HCT116 (cell line): Measurements from ENCODE around the gene RAB26. TPM values are rescaled to one million over a fixed set of nuclear protein-coding genes. Genes with fewer than 3 reads are reported as not detected.

Experiments used
- ATAC-seq: fragments of 200-7000 bp; cut with Tn5 transposase; 2 replicates; pipeline ENCODE4 v1.9.1; 2020; ENCODE audit warnings: mild to moderate bottlenecking, moderate library complexity
- BruUV-seq: library from RNA; stranded (reverse); fragments of 400-500 nt; replicated peaks from 2 replicates; lab custom pipeline; 2021; lab: Mats Ljungman, UMichigan
- CTCF ChIA-PET: fragments of 300-600 bp; sonication (Branson Sonifier 250); formaldehyde crosslinking; loops from one replicate; lab custom pipeline; 2021; ENCODE audit warnings: antibody characterized with exemption; lab: Charles Lee
- POLR2A ChIA-PET: fragments of 300-600, 350-600 bp; sonication (Branson Sonifier 250); formaldehyde crosslinking; loops from one replicate; lab custom pipeline; 2021; ENCODE audit warnings: antibody characterized with exemption; lab: Charles Lee
- RAD21 ChIA-PET, 2 experiments: fragments of 300-600 bp; sonication (Branson Sonifier 250); formaldehyde crosslinking; loops; one replicate each; lab custom pipeline; 2023; ENCODE audit warnings: low total read pairs in 2 of 2; ENCODE audit not compliant: uncharacterized antibody in 2 of 2, unreplicated experiment in 2 of 2, low non-redundant PET in 1 of 2; lab: Charles Lee
- DNase-seq: peaks from one replicate; pipeline ENCODE4 v3.0.0-alpha.2; 2010; ENCODE audit warnings: low read depth, low spot score
- H2AFZ ChIP-seq: fragments of 200-600 bp; shearing (Covaris generic), sonication (generic); 2 replicates; pipeline ENCODE4 v1.6.1; 2017; ENCODE audit warnings: low read depth, mixed run types, mixed read lengths, antibody characterized with exemption, low read length; ENCODE audit not compliant: poor library complexity, severe bottlenecking
- H3K27ac ChIP-seq: 2 replicates; pipeline ENCODE4 v1.5.1; 2012; ENCODE audit warnings: low read depth, low read length
- H3K27me3 ChIP-seq: fragments of 200-600 bp; sonication (generic); 2 replicates; pipeline ENCODE4 v1.6.1; 2016; ENCODE audit warnings: mixed run types, low read length, mixed read lengths; ENCODE audit not compliant: insufficient read depth
- H3K36me3 ChIP-seq, 2 experiments: fragments of 200-500 bp in 1 of 2; fragments of 200-600 bp in 1 of 2; sonication (Bioruptor generic) in 1 of 2; sonication (generic) in 1 of 2; 2 replicates each; pipeline versions ENCODE4 v1.5.1 to v1.6.1; 2014 to 2016; ENCODE audit warnings: low read length in 2 of 2, inconsistent platforms in 1 of 2, mixed read lengths in 1 of 2, mixed run types in 1 of 2; ENCODE audit not compliant: insufficient read depth in 2 of 2, control insufficient read depth in 1 of 2
- H3K4me1 ChIP-seq, 2 experiments: fragments of 200-600 bp in 1 of 2; sonication (generic) in 1 of 2; 2 replicates each; pipeline versions ENCODE4 v1.5.1 to v1.6.1; 2012 to 2017; ENCODE audit warnings: low read length in 2 of 2, inconsistent platforms in 1 of 2, mild to moderate bottlenecking in 1 of 2, mixed read lengths in 1 of 2, mixed run types in 1 of 2, moderate library complexity in 1 of 2; ENCODE audit not compliant: insufficient read depth in 2 of 2, control insufficient read depth in 1 of 2
- H3K4me2 ChIP-seq: fragments of 200-600 bp; sonication (generic); 2 replicates; pipeline ENCODE4 v1.6.1; 2017; ENCODE audit warnings: mixed run types, low read length, mixed read lengths
- H3K4me3 ChIP-seq, 2 experiments: fragments of 200-600 bp in 1 of 2; sonication (generic) in 1 of 2; replicated peaks in 1 of 2; 2 replicates each; pipeline ENCODE4 v1.5.1; 2011 to 2016; ENCODE audit warnings: low read length in 2 of 2, control low read depth in 1 of 2, low read depth in 1 of 2, mild to moderate bottlenecking in 1 of 2, mixed read lengths in 1 of 2, mixed run types in 1 of 2
- H3K79me2 ChIP-seq: fragments of 200-600 bp; sonication (generic); 2 replicates; pipeline ENCODE4 v1.6.1; 2017; ENCODE audit warnings: mild to moderate bottlenecking, mixed run types, low read length, moderate library complexity, mixed read lengths; ENCODE audit not compliant: insufficient read depth
- H3K9ac ChIP-seq: fragments of 200-600 bp; sonication (generic); 2 replicates; pipeline ENCODE4 v1.6.1; 2016; ENCODE audit warnings: low read length, mixed read lengths
- H3K9me2 ChIP-seq: fragments of 200-600 bp; sonication (generic), shearing (Covaris generic); 2 replicates; pipeline ENCODE4 v1.6.1; 2017; ENCODE audit warnings: mixed run types, mild to moderate bottlenecking, moderate library complexity; ENCODE audit not compliant: insufficient read depth
- H3K9me3 ChIP-seq, 2 experiments: fragments of 200-500 bp in 1 of 2; fragments of 200-600 bp in 1 of 2; sonication (Bioruptor generic) in 1 of 2; sonication (generic) in 1 of 2; 2 replicates each; pipeline ENCODE4 v1.6.1; 2014 to 2017; ENCODE audit warnings: low read length in 2 of 2, mixed read lengths in 2 of 2, inconsistent platforms in 1 of 2, low read depth in 1 of 2, mild to moderate bottlenecking in 1 of 2, mixed run types in 1 of 2, moderate library complexity in 1 of 2; ENCODE audit not compliant: control insufficient read depth in 1 of 2, insufficient read depth in 1 of 2
- H4K20me1 ChIP-seq: fragments of 200-600 bp; sonication (generic), shearing (Covaris generic); 2 replicates; pipeline ENCODE4 v1.6.1; 2017; ENCODE audit warnings: mixed run types, mild to moderate bottlenecking, moderate library complexity; ENCODE audit not compliant: insufficient read depth
- CEBPB ChIP-seq: IDR thresholded peaks from 2 replicates; pipeline ENCODE4 v1.6.1; 2012; ENCODE audit warnings: low read depth
- CTCF ChIP-seq, 3 experiments: fragments of 200-600 bp in 1 of 3; sonication (generic) in 1 of 3; IDR thresholded peaks in 2 of 3; conservative IDR thresholded peaks in 1 of 3; 2 replicates each; pipeline ENCODE4 v1.5.1; 2012 to 2017; ENCODE audit warnings: low read depth in 2 of 3, low read length in 2 of 3, antibody characterized with exemption in 1 of 3, borderline replicate concordance in 1 of 3, control low read depth in 1 of 3, mild to moderate bottlenecking in 1 of 3, mixed read lengths in 1 of 3, mixed run types in 1 of 3, moderate library complexity in 1 of 3; ENCODE audit not compliant: insufficient read depth in 1 of 3
- EGR1 ChIP-seq: IDR thresholded peaks from 2 replicates; pipeline ENCODE4 v1.6.1; 2012; ENCODE audit warnings: low read depth
- ELF1 ChIP-seq: IDR thresholded peaks from 2 replicates; pipeline ENCODE4 v1.6.1; 2012; ENCODE audit warnings: low read depth, borderline replicate concordance
- FOSL1 ChIP-seq: IDR thresholded peaks from 2 replicates; pipeline ENCODE4 v1.6.1; 2012; ENCODE audit warnings: low read depth
- MAX ChIP-seq: IDR thresholded peaks from 2 replicates; pipeline ENCODE4 v1.6.1; 2012
- POLR2A ChIP-seq: IDR thresholded peaks from 2 replicates; pipeline ENCODE4 v1.7.0; 2011; ENCODE audit warnings: borderline replicate concordance; ENCODE audit not compliant: insufficient read depth, insufficient read length; ENCODE audit errors: extremely low read depth
- POLR2AphosphoS5 ChIP-seq: IDR thresholded peaks from 2 replicates; pipeline ENCODE4 v1.6.1; 2011; ENCODE audit warnings: mild to moderate bottlenecking, low read depth, low read length, moderate library complexity
- REST ChIP-seq: IDR thresholded peaks from 2 replicates; pipeline ENCODE4 v1.6.1; 2012; ENCODE audit warnings: low read depth
- SP1 ChIP-seq: IDR thresholded peaks from 2 replicates; pipeline ENCODE4 v1.6.1; 2012; ENCODE audit warnings: low read depth
- SRF ChIP-seq: IDR thresholded peaks from 2 replicates; pipeline ENCODE4 v1.6.1; 2012; ENCODE audit warnings: low read depth
- ZNF274 ChIP-seq: fragments of 200-500 bp; sonication (Bioruptor generic); IDR thresholded peaks from 2 replicates; pipeline ENCODE4 v1.6.1; 2014; ENCODE audit warnings: mild to moderate bottlenecking, low read depth, low read length, inconsistent platforms
- intact Hi-C: fragments of 100-400 bp; cut with micrococcal nuclease; formaldehyde crosslinking; loops from 2 replicates; pipeline ENCODE4 v1.10.0; 2022
- total RNA-seq: library from RNA; stranded (reverse); gene quantifications from one replicate; pipeline ENCODE4 v1.2.1, GENCODE V29; 2021; ENCODE audit not compliant: unreplicated experiment

RAB26 gene
- total RNA-seq, 1 experiment from 2014 or later, result 44.9 TPM

DNA sequence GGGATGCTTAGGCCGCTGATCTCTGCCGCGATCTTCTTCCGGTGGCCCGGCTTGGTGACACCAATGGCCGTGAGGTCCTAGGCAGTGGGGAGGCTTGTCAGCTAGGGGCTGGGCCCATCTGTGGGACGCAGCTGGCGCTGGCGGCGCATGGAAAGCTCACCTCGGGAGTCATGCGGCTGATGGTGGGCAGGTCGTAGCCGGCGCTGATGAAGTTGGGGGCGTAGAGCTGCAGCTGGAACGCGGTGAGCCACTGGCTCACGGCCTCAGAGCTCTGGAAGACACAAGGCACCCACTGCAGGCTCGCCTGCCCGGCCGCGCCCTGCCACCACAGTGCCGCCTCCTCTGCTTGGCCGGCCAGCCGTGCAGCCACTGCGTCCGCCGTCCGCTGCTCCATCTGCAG, 35.2 kb downstream of the RAB26 start:
- POLR2A ChIA-PET, result no interaction called here
- DNase-seq, result no peak
- no peaks in the 10 kb centered on the region for H3K4me1 ChIP-seq
- RAD21 ChIA-PET, result no interaction called here
- H3K4me3 ChIP-seq, result no peak overlapping the region
- no peak overlapping the region for H2AFZ ChIP-seq
- BruUV-seq, result no TSS peak
- no peaks in the 10 kb centered on the region for H3K36me3 ChIP-seq
- intact Hi-C loops, result no loop called here
- H3K9me2 ChIP-seq, result no peaks in the 10 kb centered on the region
- CTCF ChIA-PET, result no interaction called here
- no peaks in the 10 kb centered on the region for H3K27me3 ChIP-seq
- no peaks in the 10 kb centered on the region for H3K9me3 ChIP-seq
- H3K79me2 ChIP-seq, result no peaks in the 10 kb centered on the region
- H3K4me2 ChIP-seq, result no peak overlapping the region
- no peaks in the 10 kb centered on the region for H4K20me1 ChIP-seq
- no peak overlapping the region for H3K27ac ChIP-seq
- no peak for ATAC-seq
- no peak for TF ChIP-seq CTCF (IDR thresholded peaks at IDR 0.05 in 2 of 3, conservative IDR thresholded peaks at IDR 0.05 in 1 of 3; ENCODE audit: borderline replicate concordance in 1 of 3, insufficient read depth in 1 of 3, low read depth in 2 of 3, low read length in 2 of 3)
- TF ChIP-seq CEBPB, result no peak
- no peak for TF ChIP-seq POLR2A
- TF ChIP-seq REST, result no peak
- no peak for TF ChIP-seq SRF
- no peak for TF ChIP-seq SP1
- no peak for TF ChIP-seq ELF1
- no peak for TF ChIP-seq EGR1
- no peak for TF ChIP-seq FOSL1
- TF ChIP-seq POLR2AphosphoS5, result no peak
- no peak for TF ChIP-seq ZNF274
- no peak for TF ChIP-seq MAX
- H3K9ac ChIP-seq, result no peak overlapping the region
